Smooth muscle cell (in vitro differentiated cells): Measurements from ENCODE around the gene DIO3. TPM values are rescaled to one million over a fixed set of nuclear protein-coding genes. Genes with fewer than 3 reads are reported as not detected.

Experiments used
- DNase-seq: peaks from one replicate; lab custom pipeline; 2025; ENCODE audit not compliant: unreplicated experiment; lab: John Stamatoyannopoulos, UW
- H2AFZ ChIP-seq: fragments of 200-600 bp; sonication (generic); 2 replicates; pipeline ENCODE4 v1.6.0; 2016; ENCODE audit warnings: antibody characterized with exemption, low read depth, mild to moderate bottlenecking
- H3F3A ChIP-seq: fragments of 200-600 bp; sonication (generic); 2 replicates; pipeline ENCODE4 v1.6.0; 2017; ENCODE audit warnings: antibody characterized with exemption, low read depth
- H3K27ac ChIP-seq: fragments of 200-600 bp; sonication (generic); 2 replicates; pipeline ENCODE4 v1.5.1; 2016; ENCODE audit warnings: low read depth, mild to moderate bottlenecking
- H3K27me3 ChIP-seq: fragments of 200-600 bp; sonication (generic); 2 replicates; pipeline ENCODE4 v1.6.1; 2016; ENCODE audit warnings: low read depth, mild to moderate bottlenecking
- H3K36me3 ChIP-seq: fragments of 200-600 bp; sonication (generic); 2 replicates; pipeline ENCODE4 v1.5.1; 2016; ENCODE audit warnings: low read depth
- H3K4me1 ChIP-seq: fragments of 200-600 bp; sonication (generic); 2 replicates; pipeline ENCODE4 v1.5.1; 2016; ENCODE audit warnings: low read depth
- H3K4me2 ChIP-seq: fragments of 200-600 bp; sonication (generic); 2 replicates; pipeline ENCODE4 v1.6.0; 2016; ENCODE audit warnings: mild to moderate bottlenecking
- H3K4me3 ChIP-seq: fragments of 200-600 bp; sonication (generic); 2 replicates; pipeline ENCODE4 v1.5.1; 2016; ENCODE audit warnings: mild to moderate bottlenecking
- H3K79me2 ChIP-seq: fragments of 200-600 bp; sonication (generic); 2 replicates; pipeline ENCODE4 v1.6.0; 2016; ENCODE audit warnings: low read depth, mild to moderate bottlenecking
- H3K9ac ChIP-seq: fragments of 200-600 bp; sonication (generic); 2 replicates; pipeline ENCODE4 v1.6.0; 2016; ENCODE audit warnings: low read depth
- H3K9me3 ChIP-seq: fragments of 200-600 bp; sonication (generic); replicated peaks from 2 replicates; pipeline ENCODE4 v1.5.1; 2016; ENCODE audit warnings: low read depth
- H4K20me1 ChIP-seq: fragments of 200-600 bp; sonication (generic); 2 replicates; pipeline ENCODE4 v1.6.0; 2016; ENCODE audit warnings: low read depth
- CTCF ChIP-seq: fragments of 200-600 bp; sonication (generic); IDR thresholded peaks from 2 replicates; pipeline ENCODE4 v1.5.1; 2017; ENCODE audit warnings: borderline replicate concordance, mild to moderate bottlenecking, antibody characterized with exemption; ENCODE audit not compliant: insufficient read depth, poor library complexity, severe bottlenecking
- WGBS: methylation state at CpG from one replicate; pipeline ENCODE4 v1.1.7; 2016; ENCODE audit warnings: low lambda C conversion rate; 5-methylcytosine and 5-hydroxymethylcytosine counted together
- polyA plus RNA-seq: library from polyadenylated mRNA; unstranded; fragments of >200 nt; fragmentation: Nextera tagmentation; extraction: Ambion mirVana; gene quantifications from 2 replicates; pipeline ENCODE4 v1.2.1, GENCODE V29; 2016
- total RNA-seq: library from RNA; depleted of rRNA; stranded (reverse); fragments of >200 nt; gene quantifications from 2 replicates; pipeline ENCODE4 v1.2.3, GENCODE V29; 2014

The DIO3 gene
- total and polyA plus RNA-seq, 2 experiments from 2014 or later = 21.0 to 36.5 TPM

GRCh38 chr14:101594511-101595148 lies 33.3 kb downstream of the DIO3 start:
- no peaks in the 10 kb centered on the region for H3F3A ChIP-seq
- no peak overlapping the region for H3K4me3 ChIP-seq
- TF ChIP-seq CTCF = no peak
- no peaks in the 10 kb centered on the region for H3K79me2 ChIP-seq
- H3K9ac ChIP-seq = no peak overlapping the region
- no peaks in the 10 kb centered on the region for H3K36me3 ChIP-seq
- no peaks in the 10 kb centered on the region for H3K27me3 ChIP-seq
- WGBS = 96% methylated on average over 9 of the region's 9 CpGs
- H2AFZ ChIP-seq = no peak overlapping the region
- H3K4me1 ChIP-seq = no peaks in the 10 kb centered on the region
- no peak overlapping the region for H3K4me2 ChIP-seq
- no peaks in the 10 kb centered on the region for H4K20me1 ChIP-seq
- no peaks in the 10 kb centered on the region for H3K9me3 ChIP-seq
- no peak overlapping the region for H3K27ac ChIP-seq
- DNase-seq = no peak

- Histone ChIP-seq H3K9ac (no peak overlapping the region), H3K36me3 (no peaks in the 10 kb centered on the region), H3K4me2 (no peak overlapping the region), H3K4me3 (no peak overlapping the region), H3K27me3 (no peaks in the 10 kb centered on the region), H3F3A (no peaks in the 10 kb centered on the region), H3K27ac (no peak overlapping the region), H3K79me2 (no peaks in the 10 kb centered on the region), H3K4me1 (no peaks in the 10 kb centered on the region), H2AFZ (no peak overlapping the region), H4K20me1 (no peaks in the 10 kb centered on the region), H3K9me3 (no peaks in the 10 kb centered on the region)
- WGBS = 91% methylated on average over 4 of the region's 4 CpGs
- TF ChIP-seq CTCF = no peak
- no peak for DNase-seq
These were observed 34.1 kb downstream of the DIO3 start for GRCh38 chr14:101595349-101595748.

DNA sequence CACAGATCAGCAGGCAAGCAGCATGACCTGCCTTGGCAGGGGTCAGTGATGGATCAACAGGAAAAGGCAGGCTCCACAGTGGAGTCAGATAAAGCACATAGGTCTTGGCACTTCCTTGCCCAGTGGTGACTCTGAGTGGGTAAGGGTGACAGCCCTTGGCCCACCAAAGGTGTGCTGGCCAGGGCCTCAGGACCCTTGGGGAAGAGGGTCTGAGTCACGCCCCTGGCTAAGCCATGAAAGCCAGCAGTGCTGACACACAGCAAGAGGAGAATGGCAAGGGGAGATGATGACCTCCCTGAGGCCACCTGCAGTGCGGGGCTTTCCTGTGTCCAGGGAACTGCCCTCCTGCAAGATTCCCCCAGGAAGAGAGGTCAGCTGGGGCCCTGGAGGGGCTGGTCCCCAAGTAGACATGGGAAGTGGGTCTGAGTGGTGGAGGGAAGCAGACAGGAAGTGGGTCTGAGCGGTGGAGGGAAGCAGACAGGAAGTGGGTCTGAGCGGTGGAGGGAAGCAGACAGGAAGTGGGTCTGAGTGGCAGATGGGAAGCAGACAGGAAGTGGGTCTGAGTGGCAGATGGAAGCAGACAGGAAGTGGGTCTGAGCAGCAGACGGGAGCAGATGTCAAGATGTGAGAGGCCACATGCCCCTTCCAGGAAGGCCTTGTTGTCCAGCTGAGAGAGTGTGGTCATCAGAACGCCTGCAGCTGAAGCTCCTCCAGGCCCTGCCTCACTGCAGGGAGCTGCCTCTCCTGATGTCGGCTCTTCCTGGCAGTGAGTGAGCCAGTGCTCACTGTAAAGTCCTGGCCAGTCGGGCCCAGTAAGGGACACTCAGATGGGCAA lies 34.8 kb downstream of the DIO3 start:
- TF ChIP-seq CTCF = no peak
- H3F3A ChIP-seq = no peaks in the 10 kb centered on the region
- WGBS = 85% methylated on average over 8 of the region's 8 CpGs
- H3K9me3 ChIP-seq = no peaks in the 10 kb centered on the region
- H4K20me1 ChIP-seq = no peaks in the 10 kb centered on the region
- no peaks in the 10 kb centered on the region for H3K36me3 ChIP-seq
- DNase-seq = no peak
- H2AFZ ChIP-seq = no peak overlapping the region
- no peak overlapping the region for H3K9ac ChIP-seq
- no peak overlapping the region for H3K27ac ChIP-seq
- no peaks in the 10 kb centered on the region for H3K4me1 ChIP-seq
- no peak overlapping the region for H3K4me2 ChIP-seq
- no peaks in the 10 kb centered on the region for H3K79me2 ChIP-seq
- no peak overlapping the region for H3K4me3 ChIP-seq
- no peaks in the 10 kb centered on the region for H3K27me3 ChIP-seq
